Endothelial cell (in vitro differentiated cells): ENCODE measurements around the gene SYNPO. TPM values are rescaled to one million over a fixed set of nuclear protein-coding genes. Genes with fewer than 3 reads are reported as not detected.
A peak's percentile ranks its signal among the peaks of the same experiment; 100 is the strongest.

Source experiments
- DNase-seq: peaks from one replicate; pipeline ENCODE4 v3.0.0; 2021; ENCODE audit warnings: low spot score
- H3K27ac Mint-ChIP-seq: one replicate; pipeline ENCODE4 v1.8.0; 2021; ENCODE audit warnings: mixed read lengths, inconsistent platforms; ENCODE audit not compliant: unreplicated experiment
- H3K27me3 Mint-ChIP-seq: one replicate; pipeline ENCODE4 v1.8.0; 2021; ENCODE audit warnings: mild to moderate bottlenecking, moderate library complexity, mixed read lengths, inconsistent platforms; ENCODE audit not compliant: unreplicated experiment
- H3K36me3 Mint-ChIP-seq: one replicate; pipeline ENCODE4 v1.8.0; 2021; ENCODE audit warnings: mild to moderate bottlenecking, low read depth, mixed read lengths, inconsistent platforms; ENCODE audit not compliant: unreplicated experiment
- H3K4me1 Mint-ChIP-seq: one replicate; pipeline ENCODE4 v1.8.0; 2021; ENCODE audit warnings: mild to moderate bottlenecking, mixed read lengths, inconsistent platforms; ENCODE audit not compliant: unreplicated experiment
- H3K4me3 Mint-ChIP-seq: one replicate; pipeline ENCODE4 v1.8.0; 2021; ENCODE audit warnings: mild to moderate bottlenecking, mixed read lengths, inconsistent platforms; ENCODE audit not compliant: unreplicated experiment
- H3K9me3 Mint-ChIP-seq: one replicate; pipeline ENCODE4 v1.8.0; 2021; ENCODE audit warnings: mixed read lengths, inconsistent platforms; ENCODE audit not compliant: unreplicated experiment
- total RNA-seq: library from RNA; stranded (reverse); fragmentation: NEBNext Ultra II Directional; extraction: Animal tissue kit (Norgen Biotek cat#: 25700); gene quantifications from one replicate; pipeline ENCODE4 v1.2.1, GENCODE V29; 2021; ENCODE audit not compliant: unreplicated experiment
- TF ChIP-seq, protein P1 (sequence below): fragments of 200-600 bp; sonication (generic); IDR thresholded peaks from one replicate; pipeline ENCODE4 v1.5.0; 2021; ENCODE audit warnings: antibody characterized with exemption; ENCODE audit not compliant: unreplicated experiment

The SYNPO gene
- total RNA-seq, 1 donor from 2014 or later = 94.3 TPM

GRCh38 chr5:150627731-150628545, 12.5 kb upstream of the SYNPO start:
- peak overlapping the region; percentile 51 for H3K4me3 Mint-ChIP-seq
- peaks cover 5% of the 10 kb centered on the region for H3K36me3 Mint-ChIP-seq
- H3K27me3 Mint-ChIP-seq = peaks cover 17% of the 10 kb centered on the region
- no peak for DNase-seq
- H3K27ac Mint-ChIP-seq = no peak overlapping the region
- no peaks in the 10 kb centered on the region for H3K9me3 Mint-ChIP-seq
- TF ChIP-seq, protein P1, sequence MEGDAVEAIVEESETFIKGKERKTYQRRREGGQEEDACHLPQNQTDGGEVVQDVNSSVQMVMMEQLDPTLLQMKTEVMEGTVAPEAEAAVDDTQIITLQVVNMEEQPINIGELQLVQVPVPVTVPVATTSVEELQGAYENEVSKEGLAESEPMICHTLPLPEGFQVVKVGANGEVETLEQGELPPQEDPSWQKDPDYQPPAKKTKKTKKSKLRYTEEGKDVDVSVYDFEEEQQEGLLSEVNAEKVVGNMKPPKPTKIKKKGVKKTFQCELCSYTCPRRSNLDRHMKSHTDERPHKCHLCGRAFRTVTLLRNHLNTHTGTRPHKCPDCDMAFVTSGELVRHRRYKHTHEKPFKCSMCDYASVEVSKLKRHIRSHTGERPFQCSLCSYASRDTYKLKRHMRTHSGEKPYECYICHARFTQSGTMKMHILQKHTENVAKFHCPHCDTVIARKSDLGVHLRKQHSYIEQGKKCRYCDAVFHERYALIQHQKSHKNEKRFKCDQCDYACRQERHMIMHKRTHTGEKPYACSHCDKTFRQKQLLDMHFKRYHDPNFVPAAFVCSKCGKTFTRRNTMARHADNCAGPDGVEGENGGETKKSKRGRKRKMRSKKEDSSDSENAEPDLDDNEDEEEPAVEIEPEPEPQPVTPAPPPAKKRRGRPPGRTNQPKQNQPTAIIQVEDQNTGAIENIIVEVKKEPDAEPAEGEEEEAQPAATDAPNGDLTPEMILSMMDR = no peak
- H3K4me1 Mint-ChIP-seq = peaks cover 30% of the 10 kb centered on the region

GRCh38 chr5:150628936-150629485, 11.4 kb upstream of the SYNPO start:
- DNase-seq = no peak
- Mint-ChIP-seq H3K4me3 (peak overlapping the region; percentile 60), H3K27me3 (peaks cover 14% of the 10 kb centered on the region), H3K36me3 (peaks cover 4% of the 10 kb centered on the region), H3K27ac (no peak overlapping the region), H3K4me1 (peaks cover 19% of the 10 kb centered on the region), H3K9me3 (no peaks in the 10 kb centered on the region)
- TF ChIP-seq, protein P1 = no peak

GRCh38 chr5:150630016-150630415, 10.4 kb upstream of the SYNPO start:
- H3K36me3 Mint-ChIP-seq = no peaks in the 10 kb centered on the region
- no peaks in the 10 kb centered on the region for H3K9me3 Mint-ChIP-seq
- H3K4me3 Mint-ChIP-seq = no peak overlapping the region
- TF ChIP-seq, protein P1 = no peak
- no peak overlapping the region for H3K27ac Mint-ChIP-seq
- H3K27me3 Mint-ChIP-seq = peaks cover 10% of the 10 kb centered on the region
- no peak for DNase-seq
- peaks cover 16% of the 10 kb centered on the region for H3K4me1 Mint-ChIP-seq

- Mint-ChIP-seq H3K4me1 (peaks cover 16% of the 10 kb centered on the region), H3K27ac (no peak overlapping the region)
Measured at GRCh38 chr5:150630461-150631325, 9.8 kb upstream of the SYNPO start.

More at GRCh38 chr5:150630461-150631325, 9.8 kb upstream of the SYNPO start:
- H3K27me3 Mint-ChIP-seq = peaks cover 10% of the 10 kb centered on the region
- H3K9me3 Mint-ChIP-seq = no peaks in the 10 kb centered on the region
- no peak overlapping the region for H3K4me3 Mint-ChIP-seq
- H3K36me3 Mint-ChIP-seq = peaks cover 1% of the 10 kb centered on the region
- no peak for DNase-seq
- TF ChIP-seq, protein P1 = no peak
